Measurements from ENCODE around the gene DTD2.

The DTD2 gene

GRCh38 chr14:31403707-31404106, 53.6 kb downstream of the DTD2 start:
- DNase-seq = no peak

DNA sequence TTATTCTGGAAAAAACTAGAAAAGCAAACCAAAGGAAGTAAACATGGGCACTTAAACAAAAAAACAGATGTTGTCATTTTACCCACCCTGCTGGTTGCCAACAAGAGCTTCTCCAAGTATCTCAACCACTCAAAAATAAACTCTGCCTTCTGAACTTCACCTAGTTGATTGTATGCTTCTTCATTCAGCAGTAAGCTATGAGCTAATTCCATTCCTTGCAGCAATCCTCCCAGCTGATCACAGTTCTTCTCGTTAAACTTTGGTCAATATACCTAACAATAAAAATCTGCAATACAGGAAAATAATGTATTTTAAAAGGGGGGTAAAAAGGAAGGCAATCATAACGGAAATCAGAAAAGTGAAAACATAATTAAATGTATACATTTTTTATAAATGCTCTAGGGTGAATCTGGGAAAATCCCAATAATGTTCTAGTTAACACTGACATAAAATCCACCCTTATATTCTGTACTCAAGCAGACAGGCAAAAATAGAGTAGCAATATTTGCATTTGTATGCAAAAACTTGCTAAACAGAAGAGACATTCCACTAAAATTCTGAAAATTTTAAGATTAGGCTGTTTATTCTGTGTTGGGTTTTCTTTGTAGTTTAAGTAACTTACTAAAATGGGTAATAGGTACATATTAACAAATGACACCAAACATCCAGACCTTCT, 54.4 kb downstream of the DTD2 start:
- no peak for DNase-seq

DNA sequence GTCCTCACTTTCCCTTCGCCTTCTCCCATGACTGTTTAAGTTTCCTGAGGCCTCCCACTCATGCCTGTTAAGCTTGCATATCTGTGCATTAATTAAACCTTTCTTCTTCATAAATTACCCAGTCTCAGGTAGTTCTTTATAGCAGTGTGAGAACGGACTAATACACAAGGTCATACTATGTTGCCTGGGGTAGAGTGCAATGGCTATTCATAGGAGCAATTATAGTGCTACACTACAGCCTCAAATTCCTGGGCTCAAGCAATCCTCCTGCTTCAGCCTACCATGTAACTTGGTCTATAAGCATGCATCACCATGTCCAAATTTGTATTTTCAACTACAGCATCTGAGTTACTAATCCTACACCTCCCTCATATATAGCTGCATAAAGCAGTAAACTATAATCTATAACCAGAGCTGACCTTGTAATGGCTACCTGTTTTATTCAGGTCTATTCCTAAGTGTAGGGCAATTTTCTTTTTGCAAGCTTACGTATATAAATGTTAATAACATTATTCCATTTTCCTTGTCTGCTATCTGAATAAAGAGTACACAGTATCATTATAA, 55.9 kb downstream of the DTD2 start:
- no peak for DNase-seq

- DNase-seq = no peak
Observed at GRCh38 chr14:31400031-31400638, 57.2 kb downstream of the DTD2 start.
